ENCODE results near the gene USP25.

Gene USP25

GRCh38 chr21:15823486-15824150 is 93.8 kb downstream of the USP25 start:
- no peak for DNase-seq

GRCh38 chr21:15825700-15826099 is 95.9 kb downstream of the USP25 start:
- DNase-seq, result no peak

- peak; percentile 4 for DNase-seq
These were observed 96.5 kb downstream of the USP25 start for GRCh38 chr21:15826147-15826780.

GRCh38 chr21:15826908-15827601 is 97.3 kb downstream of the USP25 start:
- no peak for DNase-seq

GRCh38 chr21:15831497-15831896 is 101.7 kb downstream of the USP25 start:
- no peak for DNase-seq

GRCh38 chr21:15837645-15838044 is 107.9 kb downstream of the USP25 start:
- no peak for DNase-seq

GRCh38 chr21:15839026-15839425 is 109.2 kb downstream of the USP25 start:
- DNase-seq, result no peak

- DNase-seq, result no peak
These were observed 109.8 kb downstream of the USP25 start for GRCh38 chr21:15839601-15840000.

- no peak for DNase-seq
These were observed 110.6 kb downstream of the USP25 start for GRCh38 chr21:15840406-15840805.

GRCh38 chr21:15841856-15842564 is 112.2 kb downstream of the USP25 start:
- no peak for DNase-seq

- no peak for DNase-seq
These were observed 112.7 kb downstream of the USP25 start for GRCh38 chr21:15842565-15842880.

GRCh38 chr21:15843766-15844165 is 114.0 kb downstream of the USP25 start:
- DNase-seq, result no peak

- no peak for DNase-seq
These were observed 119.1 kb downstream of the USP25 start for GRCh38 chr21:15848634-15849560.

GRCh38 chr21:15849927-15850326 is 120.1 kb downstream of the USP25 start:
- no peak for DNase-seq

GRCh38 chr21:15850645-15851044 is 120.9 kb downstream of the USP25 start:
- DNase-seq, result no peak

- DNase-seq, result no peak
These were observed 122.4 kb downstream of the USP25 start for GRCh38 chr21:15852146-15852545.

GRCh38 chr21:15853126-15853525 is 123.3 kb downstream of the USP25 start:
- DNase-seq, result no peak

GRCh38 chr21:15856813-15857212 is 127.0 kb downstream of the USP25 start:
- DNase-seq, result no peak

GRCh38 chr21:15857740-15858139 is 128.0 kb downstream of the USP25 start:
- no peak for DNase-seq

- DNase-seq, result no peak
These were observed 130.8 kb downstream of the USP25 start for GRCh38 chr21:15860541-15860940.

GRCh38 chr21:15868940-15869339 is 139.2 kb downstream of the USP25 start:
- no peak for DNase-seq

- DNase-seq, result no peak
These were observed 141.0 kb downstream of the USP25 start for GRCh38 chr21:15870819-15871218.

- no peak for DNase-seq
These were observed 142.5 kb downstream of the USP25 start for GRCh38 chr21:15872236-15872635.

Measured in activated naive CD4-positive, alpha-beta T cell treated with Interleukin-2 at 50 U/mL for 16 hours (primary cell).